ENCODE results near the gene E2F2. TPM values are rescaled to one million over a fixed set of nuclear protein-coding genes. Genes with fewer than 3 reads are reported as not detected.

The E2F2 gene
- polyA plus RNA-seq, 3 donors, result 4.8 to 6.5 (median 4.8) TPM

DNA sequence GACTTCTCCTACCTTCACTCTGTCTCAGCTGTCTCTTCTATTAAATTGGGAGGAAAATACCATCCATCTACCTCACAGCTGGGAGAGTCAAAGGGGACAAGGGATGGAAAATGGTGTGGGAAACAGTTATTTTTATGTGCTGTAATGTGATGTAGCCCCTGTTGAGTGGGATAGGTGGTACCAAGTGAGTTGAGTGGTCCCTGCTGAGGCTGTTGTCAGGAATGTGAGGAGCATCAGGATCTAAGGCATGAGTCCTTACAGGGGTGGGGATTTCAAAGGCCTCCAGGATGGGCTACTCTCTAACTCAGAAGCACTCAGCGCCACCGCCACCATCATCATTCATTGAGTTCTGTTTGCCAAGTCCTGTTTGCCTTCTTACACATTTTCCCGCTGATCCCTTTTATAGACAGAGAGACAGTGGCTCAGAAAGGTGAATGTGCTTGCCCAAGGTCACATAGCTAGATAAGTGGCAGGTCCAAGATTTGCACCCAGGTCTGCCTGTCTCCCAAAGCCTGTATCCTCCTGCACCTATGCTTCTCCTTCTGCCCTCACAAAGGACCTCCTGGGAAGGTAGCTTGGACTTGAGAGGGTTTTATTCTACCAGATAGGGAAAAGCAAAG lies 32.8 kb upstream of the E2F2 start:
- DNase-seq, result no peak

DNA sequence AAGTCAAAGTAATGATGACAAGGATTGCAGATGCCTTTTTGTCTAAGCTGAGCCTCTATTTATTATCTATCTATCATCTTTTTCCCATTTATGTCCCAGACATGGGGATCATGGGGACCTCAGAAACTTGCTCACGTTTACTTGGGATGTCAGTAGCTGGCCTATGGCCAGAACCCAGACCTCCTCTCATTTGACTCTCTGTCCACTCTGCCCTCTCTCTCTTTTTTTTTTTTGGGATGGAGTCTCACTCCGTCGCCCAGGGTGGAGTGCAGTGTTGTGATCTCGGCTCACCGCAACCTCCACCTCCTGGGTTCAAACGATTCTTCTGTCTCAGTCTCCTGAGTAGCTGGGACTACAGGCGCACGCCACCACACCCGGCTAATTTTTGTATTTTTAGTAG lies 32.0 kb upstream of the E2F2 start:
- no peak for DNase-seq

DNA sequence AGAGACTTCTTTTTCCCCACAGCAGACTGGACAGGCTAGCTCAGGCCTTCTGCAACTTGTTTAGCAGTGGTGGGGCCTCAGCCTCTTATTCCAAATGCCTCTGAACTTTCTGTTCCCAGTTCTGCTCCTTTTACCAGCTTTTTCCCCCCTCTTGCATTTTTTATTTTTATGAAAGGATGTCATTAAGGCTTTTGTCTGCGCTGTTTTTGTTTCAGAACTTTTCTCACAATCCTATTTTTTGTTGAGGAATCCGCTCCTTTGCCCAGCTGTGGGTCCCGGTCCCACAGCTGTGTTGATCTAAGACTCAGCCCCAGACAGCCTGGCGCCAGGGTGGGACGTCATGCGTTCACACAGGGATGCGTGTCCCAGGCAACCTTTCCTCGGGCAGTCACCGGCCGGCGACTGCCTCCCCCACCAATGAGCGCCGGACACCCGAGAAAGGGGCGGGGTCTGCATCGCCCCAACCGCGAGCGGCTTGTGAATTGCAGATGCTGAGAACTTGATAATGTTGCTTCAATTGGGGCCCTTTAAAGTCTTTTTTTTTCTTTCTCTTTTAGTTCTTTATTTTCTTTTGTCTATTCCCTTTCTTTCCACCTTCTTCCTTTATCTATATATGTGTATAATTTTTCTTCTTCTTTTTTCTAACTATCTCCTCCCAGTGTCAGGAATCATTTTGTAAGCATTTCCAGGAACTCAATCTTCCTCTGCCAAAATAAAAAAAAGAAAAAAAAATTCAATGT lies 31.3 kb upstream of the E2F2 start:
- peak; percentile 99 for DNase-seq

DNA sequence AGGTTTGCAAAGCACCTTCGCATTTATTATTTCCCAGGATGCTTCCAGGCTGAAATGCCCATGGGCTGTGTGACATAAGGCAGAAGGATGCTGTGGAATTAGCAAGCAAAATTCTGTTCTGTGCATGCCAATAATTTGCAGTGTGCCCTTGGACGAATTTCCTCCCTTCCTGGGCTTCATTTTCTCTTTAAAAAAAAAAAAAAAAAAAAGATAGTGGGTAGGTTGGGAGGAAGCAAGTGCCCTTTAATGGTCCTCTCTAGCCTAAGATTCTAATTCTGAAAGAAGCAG lies 30.7 kb upstream of the E2F2 start:
- no peak for DNase-seq

DNA sequence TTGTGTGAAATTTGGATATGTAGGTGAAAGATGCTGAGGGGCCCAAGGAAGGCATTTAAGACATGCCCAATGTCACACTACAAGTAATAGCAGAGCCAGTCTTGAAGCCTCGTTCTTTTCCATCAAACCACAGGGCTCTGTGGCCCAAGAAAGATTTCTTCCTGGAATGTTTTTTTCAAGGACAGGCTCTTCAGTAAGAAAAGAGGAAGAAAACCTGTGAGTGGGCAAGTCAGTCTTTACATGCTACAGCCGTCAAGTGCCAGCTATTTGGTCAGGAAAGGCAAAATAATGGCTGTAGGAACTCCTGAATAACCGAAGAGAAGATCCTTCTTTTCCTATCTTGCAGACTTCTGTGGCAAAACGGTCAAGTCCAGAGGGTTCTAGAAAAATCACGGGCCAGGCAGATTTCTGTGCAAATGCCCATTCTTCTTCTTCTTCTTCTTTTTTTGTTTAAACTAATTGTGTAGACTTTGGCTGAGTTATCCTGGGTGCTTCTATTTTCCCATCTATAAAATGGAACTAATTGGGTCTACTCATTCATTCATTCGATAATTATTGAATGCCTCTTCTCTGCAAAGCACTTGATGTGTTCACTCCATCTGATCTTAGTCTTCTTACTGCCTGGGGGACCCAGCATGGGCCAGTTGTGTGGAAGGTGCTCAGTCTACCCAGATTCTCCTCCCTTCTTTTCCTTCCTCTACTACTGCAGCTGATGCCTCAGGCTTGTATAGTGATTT lies 30.2 kb upstream of the E2F2 start:
- DNase-seq, result no peak

DNA sequence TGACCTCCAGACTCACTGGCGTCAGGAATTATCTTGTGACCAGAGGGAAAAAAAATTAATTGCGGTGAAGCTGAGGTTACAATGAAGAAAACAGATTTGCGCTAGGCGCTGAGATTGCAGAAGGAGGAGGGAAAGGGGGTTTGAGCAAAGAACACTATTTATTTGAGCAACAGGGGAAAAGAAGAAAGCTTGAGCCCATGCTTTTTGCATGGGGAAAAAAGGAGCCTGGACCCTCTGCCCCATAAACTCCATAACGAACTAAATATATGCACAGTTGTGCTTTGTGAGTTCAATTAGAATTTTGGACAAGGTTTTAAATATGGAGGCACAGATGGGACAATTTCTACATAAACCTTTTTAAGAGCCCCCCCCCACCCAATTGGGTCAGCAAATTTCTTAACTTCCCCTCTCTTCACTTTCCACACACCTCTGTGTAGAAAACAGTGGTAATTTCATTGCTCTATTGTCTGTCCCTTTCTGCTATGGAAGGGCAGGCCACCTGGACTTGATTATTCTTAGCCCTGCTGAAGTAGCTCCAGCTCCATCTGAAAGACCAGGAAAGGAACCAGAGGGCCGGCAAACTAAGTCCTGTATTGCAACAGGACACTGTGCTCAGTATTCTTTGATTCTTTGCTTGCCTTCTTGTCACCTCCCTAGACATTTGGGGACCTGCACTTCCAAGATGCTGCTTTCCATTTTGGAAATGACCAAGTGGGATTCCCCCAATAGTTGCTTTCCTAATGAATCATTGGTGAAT lies 29.1 kb upstream of the E2F2 start:
- DNase-seq, result no peak

DNA sequence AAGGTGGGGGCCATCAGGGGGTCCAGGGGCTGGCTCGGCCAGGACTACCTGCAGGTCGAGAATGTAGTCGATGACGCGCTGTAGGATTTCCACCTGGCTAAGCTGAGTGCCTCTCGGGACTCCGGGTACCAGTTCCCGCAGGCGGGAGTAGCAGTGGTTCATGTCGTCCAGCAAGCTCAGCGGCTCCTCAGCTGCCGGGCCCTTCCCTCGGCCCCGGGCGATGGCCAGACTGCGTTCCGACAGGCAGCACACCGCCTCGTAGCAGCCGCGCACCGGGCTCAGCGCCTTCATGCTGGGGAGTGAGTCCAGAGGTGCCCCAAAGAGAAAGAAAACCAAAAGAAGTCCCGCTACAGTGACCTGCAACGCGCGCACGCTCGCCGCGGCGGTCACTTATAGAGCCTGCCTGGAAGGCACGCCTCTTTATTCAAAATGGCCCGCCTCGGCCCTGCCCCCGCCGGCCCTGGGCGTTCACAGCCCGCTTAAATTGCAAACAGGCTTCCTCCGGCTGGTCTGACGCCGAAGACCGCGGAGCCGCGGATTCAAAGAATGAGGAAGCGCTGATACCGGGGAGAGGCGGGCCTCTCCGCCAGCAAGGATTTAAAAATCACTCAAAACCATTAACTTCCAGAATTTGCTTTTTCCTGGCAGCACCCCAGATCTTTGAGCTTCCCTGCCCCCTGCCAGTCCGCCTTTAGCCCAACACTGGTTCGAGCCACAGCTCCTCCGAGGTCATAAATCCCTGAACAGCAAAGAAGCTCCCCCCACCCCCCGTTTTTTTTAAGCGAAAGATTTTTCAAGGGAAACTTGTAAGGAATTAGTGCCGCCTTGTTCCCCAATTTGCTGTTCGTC lies 28.3 kb upstream of the E2F2 start, which contains the start of gene ID3:
Gene ID3 (minus strand): TSS at position 366 of the 849 bp plus-strand sequence. CDS start 75 bp downstream, at position 291.
- DNase-seq, result peak; percentile 98

DNA sequence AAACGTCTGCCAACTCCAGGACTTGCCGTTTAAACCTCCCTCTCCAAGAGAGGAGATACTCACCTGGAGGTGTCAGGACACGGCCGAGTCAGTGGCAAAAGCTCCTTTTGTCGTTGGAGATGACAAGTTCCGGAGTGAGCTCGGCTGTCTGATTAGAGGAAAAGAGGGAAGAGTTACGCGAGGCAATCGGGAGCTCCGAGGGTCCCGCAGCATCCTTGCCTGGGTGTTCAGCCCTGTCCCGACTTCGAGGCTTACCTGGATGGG lies 27.8 kb upstream of the E2F2 start:
- DNase-seq, result no peak

DNA sequence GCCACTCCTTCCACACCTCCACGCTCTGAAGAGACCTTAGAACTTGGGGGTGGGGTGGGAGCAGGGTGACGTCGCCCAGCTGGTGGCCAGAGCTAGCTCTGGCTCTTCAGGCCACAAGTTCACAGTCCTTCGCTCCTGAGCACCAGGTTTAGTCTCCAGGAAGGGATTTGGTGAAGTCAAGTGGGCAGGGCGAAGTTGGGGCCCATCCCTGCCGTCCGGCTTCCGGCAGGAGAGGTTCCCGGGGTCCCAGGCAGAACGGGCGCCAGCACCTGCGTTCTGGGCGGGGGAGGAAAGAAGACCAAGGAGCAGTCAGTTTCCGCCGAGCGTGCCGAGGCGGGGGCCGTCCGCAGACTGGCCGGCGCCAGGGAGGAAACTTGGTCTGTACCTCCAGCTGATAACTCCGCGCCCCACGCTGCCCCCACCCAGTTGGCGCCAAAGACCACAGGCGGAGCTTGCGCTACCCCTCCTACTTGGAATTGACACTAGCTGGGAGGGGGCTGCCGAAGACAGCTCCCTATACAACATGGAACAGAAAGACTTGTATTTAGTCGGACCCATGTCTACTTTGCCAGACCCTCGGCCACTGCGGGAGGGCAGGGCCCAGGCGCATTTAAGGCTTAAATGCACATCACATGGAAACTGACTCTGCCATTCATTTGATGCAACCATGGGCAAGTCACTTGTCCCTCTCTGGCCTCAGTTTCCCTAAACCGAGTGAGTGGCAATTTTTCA lies 27.3 kb upstream of the E2F2 start:
- peak; percentile 75 for DNase-seq

DNA sequence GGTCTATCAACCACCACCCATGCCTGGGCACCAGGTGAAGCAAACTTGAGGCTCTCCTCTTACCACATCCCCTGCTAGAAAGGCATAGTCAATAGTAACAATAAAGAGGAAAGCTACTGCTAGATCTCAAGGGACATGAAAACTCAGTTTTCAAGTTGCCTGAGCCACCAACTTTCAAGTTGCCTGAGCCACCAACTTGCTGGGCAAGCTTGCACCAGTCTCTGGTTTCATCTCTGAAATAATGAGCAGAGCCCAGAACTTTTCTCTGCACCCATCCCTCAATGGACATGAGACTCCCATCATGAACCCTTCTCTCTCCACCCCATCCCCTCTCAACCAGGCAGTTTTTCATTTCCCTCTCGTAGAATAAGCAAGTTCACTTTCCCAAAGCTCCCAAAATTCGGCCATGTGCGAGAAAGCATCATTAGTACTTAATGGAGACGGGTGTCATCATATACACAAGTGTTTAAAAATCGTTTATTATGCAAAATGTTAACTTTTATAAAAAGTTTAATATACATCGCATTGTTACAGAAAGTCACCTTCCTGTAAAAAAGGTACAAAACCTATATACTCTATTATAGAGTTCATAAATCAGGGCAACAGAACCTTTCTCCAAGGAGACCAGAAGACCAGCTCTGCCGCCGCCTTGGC lies 26.6 kb upstream of the E2F2 start:
- DNase-seq, result no peak

DNA sequence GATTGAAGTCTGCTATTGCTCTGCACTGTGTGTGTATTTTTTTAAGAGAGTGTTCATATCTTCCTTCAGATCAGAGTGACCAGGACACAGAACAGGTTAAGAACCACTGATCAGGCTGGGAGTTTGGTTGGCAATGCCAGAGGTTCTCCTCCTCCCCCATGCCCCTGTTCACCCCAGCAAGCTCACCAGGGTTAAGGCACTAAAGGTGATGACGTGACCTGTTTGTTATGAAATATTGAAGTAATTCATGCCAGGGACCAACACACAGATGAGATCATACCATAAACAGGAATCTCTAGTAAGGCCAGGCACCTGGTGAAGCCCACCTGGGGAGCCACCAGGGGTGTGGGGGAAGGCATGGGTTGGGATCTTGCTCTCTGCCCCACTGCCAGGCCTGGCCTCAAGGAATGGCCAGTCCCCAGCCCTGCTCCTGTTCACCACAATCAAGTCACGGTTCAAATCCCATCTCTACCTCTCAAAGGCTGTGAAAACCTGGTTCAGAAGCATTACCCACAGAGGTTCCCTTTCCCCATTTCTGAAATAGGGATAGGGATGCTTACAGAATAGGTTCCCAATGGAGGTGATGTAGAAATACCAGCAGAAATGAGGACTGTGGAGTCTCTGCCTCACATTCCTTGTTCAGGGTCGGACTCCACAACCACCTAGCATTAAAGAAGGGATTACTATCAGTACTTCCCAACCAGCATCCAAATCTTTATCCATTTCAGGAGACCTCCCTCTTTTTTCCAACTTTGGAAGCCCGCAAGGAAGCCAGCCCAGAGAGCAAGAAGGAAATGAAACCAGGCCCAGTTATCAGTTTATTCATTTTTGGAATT lies 25.8 kb upstream of the E2F2 start:
- no peak for DNase-seq

DNA sequence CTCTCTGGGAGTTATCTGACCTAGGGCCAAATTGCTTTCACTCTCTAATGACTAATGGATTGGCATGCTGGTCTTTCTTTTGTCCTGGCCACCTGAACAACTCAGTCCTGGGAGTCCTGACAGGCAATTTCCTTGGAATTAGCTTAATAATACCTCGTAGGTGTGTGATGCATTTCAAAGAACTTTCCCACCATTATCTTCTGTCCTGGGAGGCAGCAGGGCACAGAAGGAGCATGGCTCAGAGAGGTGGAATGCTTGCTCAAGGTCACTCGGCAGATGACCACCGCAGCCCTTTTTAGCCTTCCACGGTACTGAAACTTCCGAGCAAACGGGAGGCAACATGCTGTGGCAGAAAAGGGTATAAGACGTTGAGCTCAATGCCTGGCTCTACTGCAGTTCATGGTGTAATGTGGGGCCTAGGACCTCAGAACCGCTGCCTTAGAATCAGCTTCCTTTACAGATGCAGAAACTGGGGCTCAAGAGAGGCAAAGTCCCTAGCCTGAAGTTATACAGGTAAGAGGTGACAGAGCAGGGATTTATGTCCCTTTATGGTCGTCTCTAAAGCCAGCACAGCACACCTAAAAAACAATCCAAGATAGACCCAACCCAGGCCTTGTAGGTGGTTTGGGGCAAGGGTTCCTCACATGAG lies 25.1 kb upstream of the E2F2 start:
- DNase-seq, result no peak

DNA sequence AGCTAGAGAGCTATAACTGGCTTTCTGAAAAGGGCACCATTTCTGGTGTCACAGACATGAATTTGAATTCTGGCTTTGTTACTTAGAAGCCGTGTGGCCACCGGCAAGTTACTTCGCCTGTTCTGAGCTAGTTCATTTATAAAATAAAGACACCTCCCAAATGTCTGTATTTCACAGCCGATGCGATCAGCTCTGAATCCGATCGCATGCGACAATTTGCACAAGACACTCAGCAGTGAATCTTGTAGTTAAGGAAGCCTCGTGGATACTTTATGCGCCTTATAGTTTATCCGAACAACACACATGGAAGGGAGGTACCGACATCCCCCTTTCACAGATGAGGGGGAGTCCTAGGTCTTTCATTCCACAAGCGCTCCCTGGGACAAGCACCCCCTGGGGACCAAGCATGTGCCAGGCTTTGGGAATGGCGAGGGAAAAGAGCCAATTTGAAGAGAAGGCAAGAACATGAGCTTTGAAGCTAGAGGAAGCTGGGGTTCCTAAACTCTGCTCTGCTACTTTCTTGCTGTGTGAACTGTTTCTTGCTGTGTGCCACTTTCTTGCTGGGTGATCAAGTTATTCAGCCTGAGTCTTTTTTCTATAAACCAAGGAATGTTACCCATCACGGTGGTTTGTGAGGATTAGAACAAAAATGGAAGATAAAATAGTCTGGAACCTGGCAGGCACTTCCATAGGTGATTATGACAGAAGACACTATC lies 24.4 kb upstream of the E2F2 start:
- DNase-seq, result no peak

DNA sequence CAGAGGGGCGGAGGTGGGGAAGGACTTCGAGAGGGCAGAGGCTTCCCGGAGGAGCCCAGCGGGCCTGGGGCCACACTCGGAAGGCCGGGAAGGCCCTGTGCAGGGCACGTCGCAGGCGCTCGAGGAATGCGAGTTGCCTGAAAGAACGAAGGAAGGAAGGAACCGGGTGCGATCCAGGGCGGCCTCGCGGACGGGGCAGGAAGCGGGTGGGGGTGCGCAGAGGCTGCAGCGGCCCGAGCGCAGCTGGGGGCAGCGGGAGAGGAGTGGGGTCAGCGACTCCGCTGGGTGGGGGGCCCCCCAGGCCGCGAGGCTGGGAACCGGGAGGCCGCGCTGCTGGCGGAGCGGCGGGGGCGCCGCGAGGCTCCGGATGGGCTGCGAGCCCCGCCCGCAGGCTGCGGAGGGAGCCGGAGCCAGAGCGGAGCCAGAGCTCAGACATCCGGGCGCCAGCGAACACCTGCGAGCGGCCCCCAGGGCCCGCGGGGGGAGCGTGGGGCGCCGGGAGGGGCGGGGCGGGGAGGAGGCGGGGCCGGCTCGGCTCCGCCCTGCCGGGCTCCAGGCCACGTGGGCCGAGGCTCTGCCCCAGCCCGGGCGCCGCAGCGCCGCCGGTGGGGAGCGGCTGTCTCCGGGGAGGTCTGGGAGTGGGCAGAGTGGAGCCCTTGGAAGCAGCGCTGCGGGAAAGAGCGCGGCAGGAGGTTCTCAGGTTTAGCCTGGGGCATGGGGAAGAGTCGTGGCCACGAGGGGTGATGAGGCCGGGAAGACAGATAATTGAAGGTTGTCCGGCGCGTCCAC lies 23.6 kb upstream of the E2F2 start:
- DNase-seq, result peak; percentile 91

DNA sequence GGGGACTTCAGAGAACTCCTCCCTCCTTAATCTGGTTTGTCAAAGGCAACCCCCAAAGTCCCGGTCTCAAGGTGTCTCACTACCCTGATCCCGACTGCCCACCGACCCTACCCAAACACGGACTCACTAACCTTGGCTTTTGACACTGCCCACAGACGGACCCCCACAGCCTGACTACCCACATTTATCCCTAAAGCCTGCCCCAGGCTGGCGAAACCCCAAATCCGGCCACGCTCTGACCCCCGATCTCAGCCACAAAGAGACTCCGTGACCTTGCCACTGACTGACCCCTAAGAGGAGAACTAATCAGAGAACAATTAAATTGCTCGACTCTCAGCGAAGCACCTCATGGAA lies 23.1 kb upstream of the E2F2 start:
- DNase-seq, result no peak

DNA sequence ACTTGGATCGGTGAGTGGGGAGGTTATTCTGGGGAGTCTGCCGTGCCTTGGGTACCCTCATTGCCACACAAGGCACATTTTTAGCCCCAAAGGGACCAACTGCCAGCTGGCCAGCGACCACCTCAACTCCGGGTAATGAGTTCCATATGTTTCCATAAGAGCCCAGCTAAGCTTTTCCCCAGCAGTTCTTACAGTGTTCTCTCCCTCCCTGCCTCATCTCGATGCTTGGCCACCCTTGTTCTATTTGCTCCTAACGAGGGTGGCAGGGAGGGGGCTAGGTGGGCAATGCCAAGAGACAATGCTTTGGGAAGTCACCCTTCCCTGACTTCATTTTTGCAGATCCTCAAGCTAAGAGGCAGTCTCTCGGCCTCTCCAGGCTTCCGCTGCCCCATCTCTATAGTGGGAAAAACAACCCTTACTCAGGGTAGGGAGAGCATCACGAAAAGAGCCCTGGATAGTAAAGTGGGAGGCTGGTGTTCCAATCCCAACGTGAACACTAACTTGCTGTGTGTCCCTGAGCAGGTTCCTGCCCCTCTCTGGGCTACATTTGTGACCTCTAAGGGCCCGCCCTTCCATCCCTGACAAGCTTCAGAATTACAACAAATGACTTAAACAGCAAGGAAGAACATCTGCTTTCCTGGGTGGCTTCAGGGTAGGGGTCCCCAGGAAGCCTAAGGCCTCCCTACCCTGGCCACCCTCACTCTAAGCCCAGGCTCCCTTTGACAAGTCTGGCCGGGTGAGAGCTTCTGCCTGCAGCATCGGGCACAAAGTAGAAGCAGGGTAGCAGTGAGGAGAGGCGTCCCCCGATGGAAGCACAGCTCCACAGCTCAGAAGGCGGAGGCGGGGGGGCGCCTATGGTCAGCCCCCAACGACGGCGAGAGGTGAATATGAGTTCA lies 22.4 kb upstream of the E2F2 start:
- DNase-seq, result no peak

DNA sequence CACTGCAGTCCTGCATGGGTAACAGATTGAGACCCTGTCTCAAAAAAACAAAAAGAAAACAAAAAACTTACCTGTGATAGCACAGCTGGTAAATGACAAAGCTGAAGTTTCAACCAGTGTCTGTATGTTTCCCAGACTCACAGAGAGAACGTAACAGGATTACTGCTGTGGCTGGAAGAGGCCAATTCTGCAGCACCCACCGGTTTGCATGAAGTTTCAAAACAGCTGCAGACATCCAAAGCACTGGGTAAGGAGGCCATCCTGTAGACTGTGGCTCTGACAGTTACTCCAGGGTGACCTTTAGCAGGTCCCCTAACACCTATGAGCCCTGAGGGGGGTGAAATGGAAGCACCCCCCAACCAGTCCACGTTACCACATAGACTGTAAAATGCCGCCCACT lies 20.8 kb upstream of the E2F2 start:
- DNase-seq, result no peak

All from renal pelvis (tissue), 4 donors.